ENCODE measurements around the gene RBM27.
"Not testable (repeated sequence)": the region's sequence is repeated elsewhere in the genome, so short reads cannot be mapped to it uniquely, and the experiment has no call there.

RBM27 gene

GRCh38 chr5:146206257-146206656, 2.9 kb downstream of the RBM27 start:
- no peak for DNase-seq

GRCh38 chr5:146208916-146209522, 5.6 kb downstream of the RBM27 start:
- DNase-seq = no peak

GRCh38 chr5:146209714-146210113, 6.3 kb downstream of the RBM27 start:
- no peak for DNase-seq

GRCh38 chr5:146210810-146211209, 7.4 kb downstream of the RBM27 start:
- not testable (repeated sequence) for DNase-seq

GRCh38 chr5:146213210-146213826, 9.9 kb downstream of the RBM27 start:
- peak; percentile 35 for DNase-seq

GRCh38 chr5:146214881-146215280, 11.5 kb downstream of the RBM27 start:
- DNase-seq = not testable (repeated sequence)

- no peak for DNase-seq
These were observed 14.8 kb downstream of the RBM27 start for GRCh38 chr5:146218168-146218567.

- DNase-seq = no peak
These were observed 15.8 kb downstream of the RBM27 start for GRCh38 chr5:146219243-146219642.

- no peak for DNase-seq
These were observed 17.8 kb downstream of the RBM27 start for GRCh38 chr5:146221234-146221633.

GRCh38 chr5:146222005-146222404, 18.6 kb downstream of the RBM27 start:
- no peak for DNase-seq

GRCh38 chr5:146223179-146223578, 19.8 kb downstream of the RBM27 start:
- DNase-seq = no peak

GRCh38 chr5:146229222-146229621, 25.8 kb downstream of the RBM27 start:
- DNase-seq = no peak

- DNase-seq = no peak
These were observed 28.8 kb downstream of the RBM27 start for GRCh38 chr5:146232223-146232622.

GRCh38 chr5:146233441-146233840, 30.0 kb downstream of the RBM27 start:
- DNase-seq = no peak

- no peak for DNase-seq
These were observed 35.6 kb downstream of the RBM27 start for GRCh38 chr5:146238973-146239372.

- no peak for DNase-seq
These were observed 37.5 kb downstream of the RBM27 start for GRCh38 chr5:146240951-146241350.

GRCh38 chr5:146243247-146243646, 39.8 kb downstream of the RBM27 start:
- DNase-seq = no peak

- DNase-seq = no peak
These were observed 45.2 kb downstream of the RBM27 start for GRCh38 chr5:146248561-146248960.

GRCh38 chr5:146249801-146250200, 46.4 kb downstream of the RBM27 start:
- DNase-seq = no peak

Measured in NCI-H446 treated with DMSO at 0.1 percent for 48 hours (cell line).